Panc1 (cell line): ENCODE data around the gene AUH. TPM values are rescaled to one million over a fixed set of nuclear protein-coding genes. Genes with fewer than 3 reads are reported as not detected.

ENCODE experiments used
- ATAC-seq: fragments of 200-7000 bp; cut with Tn5 transposase; 2 replicates; pipeline ENCODE4 v1.9.1; 2020; ENCODE audit warnings: mild to moderate bottlenecking, moderate library complexity
- BruUV-seq: library from RNA; stranded (reverse); fragments of 400-500 nt; replicated peaks from 2 replicates; lab custom pipeline; 2021; lab: Mats Ljungman, UMichigan
- CTCF ChIA-PET: fragments of 300-600 bp; sonication (Branson Sonifier 250); formaldehyde crosslinking; loops from one replicate; lab custom pipeline; 2022; ENCODE audit warnings: antibody characterized with exemption; lab: Charles Lee
- POLR2A ChIA-PET: fragments of 300-600 bp; sonication (Branson Sonifier 250); formaldehyde crosslinking; loops from one replicate; lab custom pipeline; 2022; ENCODE audit warnings: antibody characterized with exemption; lab: Charles Lee
- DNase-seq: peaks from one replicate; pipeline ENCODE4 v3.0.0-alpha.2; 2010; ENCODE audit warnings: low read depth, low spot score
- H3K27ac ChIP-seq: 2 replicates; pipeline ENCODE4 v1.5.1; 2011; ENCODE audit warnings: mild to moderate bottlenecking, low read length, inconsistent platforms
- H3K27me3 ChIP-seq: fragments of 200-500 bp; sonication (Bioruptor generic); 2 replicates; pipeline ENCODE4 v1.6.0; 2014; ENCODE audit warnings: low read length, inconsistent platforms; ENCODE audit not compliant: control insufficient read depth, insufficient read depth
- H3K36me3 ChIP-seq: fragments of 200-500 bp; sonication (Bioruptor generic); 2 replicates; pipeline ENCODE4 v1.5.1; 2014; ENCODE audit warnings: inconsistent platforms, mild to moderate bottlenecking, low read length, moderate library complexity; ENCODE audit not compliant: control insufficient read depth, insufficient read depth
- H3K4me1 ChIP-seq: 2 replicates; pipeline ENCODE4 v1.5.1; 2011; ENCODE audit warnings: inconsistent platforms, mild to moderate bottlenecking, low read length, moderate library complexity; ENCODE audit not compliant: control insufficient read depth, insufficient read depth
- H3K4me3 ChIP-seq, 2 experiments: 2 replicates each; pipeline ENCODE4 v1.5.1; 2011 to 2012; ENCODE audit warnings: low read depth in 2 of 2, low read length in 2 of 2, mild to moderate bottlenecking in 2 of 2, inconsistent platforms in 1 of 2, moderate library complexity in 1 of 2
- H3K9me3 ChIP-seq: fragments of 200-500 bp; sonication (Bioruptor generic); 2 replicates; pipeline ENCODE4 v1.5.1; 2014; ENCODE audit warnings: low read depth, mild to moderate bottlenecking, inconsistent platforms, low read length, moderate library complexity; ENCODE audit not compliant: control insufficient read depth, insufficient read depth
- CTCF ChIP-seq: fragments of 450-650 bp; IDR thresholded peaks from 2 replicates; pipeline ENCODE4 v1.5.1; 2017; ENCODE audit warnings: mild to moderate bottlenecking
- POLR2AphosphoS5 ChIP-seq: IDR thresholded peaks from 2 replicates; pipeline ENCODE4 v1.6.1; 2012; ENCODE audit warnings: mild to moderate bottlenecking, low read depth, low read length, moderate library complexity
- REST ChIP-seq, 2 experiments: IDR thresholded peaks; 2 replicates each; pipeline ENCODE4 v1.6.1; 2011 to 2012; ENCODE audit warnings: low read depth in 2 of 2, control low read depth in 1 of 2, low read length in 1 of 2, mild to moderate bottlenecking in 1 of 2, moderate library complexity in 1 of 2; ENCODE audit not compliant: insufficient read depth in 1 of 2
- SIN3A ChIP-seq: IDR thresholded peaks from 2 replicates; pipeline ENCODE4 v1.6.1; 2012; ENCODE audit warnings: low read depth, mild to moderate bottlenecking, low read length, moderate library complexity, borderline replicate concordance; ENCODE audit not compliant: insufficient read depth
- TCF7L2 ChIP-seq: IDR thresholded peaks from 2 replicates; pipeline ENCODE4 v1.6.1; 2011; ENCODE audit warnings: mild to moderate bottlenecking, low read depth, low read length, inconsistent platforms
- in situ Hi-C: cut with HindIII; loops from 2 replicates; pipeline ENCODE4 v1.10.0; 2016; ENCODE audit warnings: low sequenced_read_pairs, low pct_unique_long_range_greater_than_20kb
- intact Hi-C: fragments of 100-400 bp; cut with micrococcal nuclease; formaldehyde crosslinking; loops from one replicate; pipeline ENCODE4 v1.10.0; 2022; ENCODE audit not compliant: unreplicated experiment
- total RNA-seq: library from RNA; stranded (reverse); gene quantifications from one replicate; pipeline ENCODE4 v1.2.1, GENCODE V29; 2021; ENCODE audit not compliant: unreplicated experiment

Gene AUH
- total RNA-seq, 1 experiment from 2014 or later = 7.7 TPM

GRCh38 chr9:91331849-91332248 is 29.9 kb downstream of the AUH start:
- no peak for DNase-seq
- Histone ChIP-seq H3K36me3 (no peaks in the 10 kb centered on the region), H3K4me3 (no peak overlapping the region), H3K9me3 (peaks cover 11% of the 10 kb centered on the region; the same call in 1 of the 2 replicates), H3K4me1 (no peaks in the 10 kb centered on the region), H3K27ac (no peak overlapping the region), H3K27me3 (no peaks in the 10 kb centered on the region)
- no TSS peak for BruUV-seq
- TF ChIP-seq TCF7L2 = no peak
- no peak for TF ChIP-seq SIN3A
- TF ChIP-seq POLR2AphosphoS5 = no peak
- no peak for TF ChIP-seq CTCF
- no peak for TF ChIP-seq REST (IDR thresholded peaks at IDR 0.05; ENCODE audit: insufficient read depth in 1 of 2, low read depth in 2 of 2, low read length in 1 of 2)
- ATAC-seq = no peak
- CTCF ChIA-PET = no interaction called here
- intact Hi-C loops (no loop called here), in situ Hi-C loops (no loop called here)
- POLR2A ChIA-PET = no interaction called here

- in situ Hi-C loops = no loop called here
- ATAC-seq (no peak), DNase-seq (no peak)
- Histone ChIP-seq H3K27me3 (no peaks in the 10 kb centered on the region), H3K9me3 (peaks cover 11% of the 10 kb centered on the region; the same call in 1 of the 2 replicates), H3K4me3 (no peak overlapping the region), H3K36me3 (no peaks in the 10 kb centered on the region; the same call in 1 of the 2 replicates), H3K27ac (no peak overlapping the region), H3K4me1 (no peaks in the 10 kb centered on the region)
- intact Hi-C loops = no loop called here
- TF ChIP-seq CTCF (no peak), TCF7L2 (no peak), POLR2AphosphoS5 (no peak), SIN3A (no peak), REST (IDR thresholded peaks at IDR 0.05; ENCODE audit: insufficient read depth in 1 of 2, low read depth in 2 of 2, low read length in 1 of 2) (no peak)
- ChIA-PET POLR2A (no interaction called here), CTCF (no interaction called here)
- no TSS peak for BruUV-seq
These were observed 33.5 kb downstream of the AUH start for GRCh38 chr9:91328186-91328585.
